ENCODE results near the gene TSPAN14.
"Not testable (repeated sequence)": the region's sequence is repeated elsewhere in the genome, so short reads cannot be mapped to it uniquely, and the experiment has no call there.

TSPAN14 gene

GRCh38 chr10:80474941-80475340 lies 20.8 kb downstream of the TSPAN14 start:
- DNase-seq (ENCODE audit: low read depth in 1 of 2, low spot score in 1 of 2): no peak
- Histone ChIP-seq H3K27ac (replicated peaks) (no peak overlapping the region), H3K4me3 (replicated peaks; ENCODE audit: insufficient read depth, low read length) (no peak overlapping the region), H3K27me3 (ENCODE audit: insufficient read depth, poor library complexity, severe bottlenecking) (no peaks in the 10 kb centered on the region)
- TF ChIP-seq CTCF (IDR thresholded peaks at IDR 0.05; ENCODE audit: insufficient read depth, low read length) (no peak), POLR2AphosphoS5 (IDR thresholded peaks at IDR 0.05; ENCODE audit: low read depth) (no peak), GABPA (IDR thresholded peaks at IDR 0.05; ENCODE audit: low read depth) (no peak), SPI1 (IDR thresholded peaks at IDR 0.05; ENCODE audit: borderline replicate concordance, low read depth) (no peak)
- TF ChIP-seq, protein P1, sequence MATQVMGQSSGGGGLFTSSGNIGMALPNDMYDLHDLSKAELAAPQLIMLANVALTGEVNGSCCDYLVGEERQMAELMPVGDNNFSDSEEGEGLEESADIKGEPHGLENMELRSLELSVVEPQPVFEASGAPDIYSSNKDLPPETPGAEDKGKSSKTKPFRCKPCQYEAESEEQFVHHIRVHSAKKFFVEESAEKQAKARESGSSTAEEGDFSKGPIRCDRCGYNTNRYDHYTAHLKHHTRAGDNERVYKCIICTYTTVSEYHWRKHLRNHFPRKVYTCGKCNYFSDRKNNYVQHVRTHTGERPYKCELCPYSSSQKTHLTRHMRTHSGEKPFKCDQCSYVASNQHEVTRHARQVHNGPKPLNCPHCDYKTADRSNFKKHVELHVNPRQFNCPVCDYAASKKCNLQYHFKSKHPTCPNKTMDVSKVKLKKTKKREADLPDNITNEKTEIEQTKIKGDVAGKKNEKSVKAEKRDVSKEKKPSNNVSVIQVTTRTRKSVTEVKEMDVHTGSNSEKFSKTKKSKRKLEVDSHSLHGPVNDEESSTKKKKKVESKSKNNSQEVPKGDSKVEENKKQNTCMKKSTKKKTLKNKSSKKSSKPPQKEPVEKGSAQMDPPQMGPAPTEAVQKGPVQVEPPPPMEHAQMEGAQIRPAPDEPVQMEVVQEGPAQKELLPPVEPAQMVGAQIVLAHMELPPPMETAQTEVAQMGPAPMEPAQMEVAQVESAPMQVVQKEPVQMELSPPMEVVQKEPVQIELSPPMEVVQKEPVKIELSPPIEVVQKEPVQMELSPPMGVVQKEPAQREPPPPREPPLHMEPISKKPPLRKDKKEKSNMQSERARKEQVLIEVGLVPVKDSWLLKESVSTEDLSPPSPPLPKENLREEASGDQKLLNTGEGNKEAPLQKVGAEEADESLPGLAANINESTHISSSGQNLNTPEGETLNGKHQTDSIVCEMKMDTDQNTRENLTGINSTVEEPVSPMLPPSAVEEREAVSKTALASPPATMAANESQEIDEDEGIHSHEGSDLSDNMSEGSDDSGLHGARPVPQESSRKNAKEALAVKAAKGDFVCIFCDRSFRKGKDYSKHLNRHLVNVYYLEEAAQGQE (IDR thresholded peaks at IDR 0.05; ENCODE audit: insufficient replicate concordance, low read depth): no peak

GRCh38 chr10:80475641-80476040 lies 21.5 kb downstream of the TSPAN14 start:
- not testable (repeated sequence) for H3K4me3 ChIP-seq (replicated peaks; ENCODE audit: insufficient read depth, low read length); H3K27me3 ChIP-seq (ENCODE audit: insufficient read depth, poor library complexity, severe bottlenecking); H3K27ac ChIP-seq (replicated peaks); DNase-seq (ENCODE audit: low read depth in 1 of 2, low spot score in 1 of 2)

GRCh38 chr10:80476685-80477084 lies 22.6 kb downstream of the TSPAN14 start:
- no peak for TF ChIP-seq POLR2AphosphoS5 (IDR thresholded peaks at IDR 0.05; ENCODE audit: low read depth)
- no peak for TF ChIP-seq GABPA (IDR thresholded peaks at IDR 0.05; ENCODE audit: low read depth)
- no peak for TF ChIP-seq CTCF (IDR thresholded peaks at IDR 0.05; ENCODE audit: insufficient read depth, low read length)
- TF ChIP-seq SPI1 (IDR thresholded peaks at IDR 0.05; ENCODE audit: borderline replicate concordance, low read depth): no peak
- TF ChIP-seq, protein P1 (IDR thresholded peaks at IDR 0.05; ENCODE audit: insufficient replicate concordance, low read depth): no peak
- H3K4me3 ChIP-seq (replicated peaks; ENCODE audit: insufficient read depth, low read length): no peak overlapping the region
- no peak for DNase-seq (ENCODE audit: low read depth in 1 of 2, low spot score in 1 of 2)
- no peaks in the 10 kb centered on the region for H3K27me3 ChIP-seq (ENCODE audit: insufficient read depth, poor library complexity, severe bottlenecking)
- no peak overlapping the region for H3K27ac ChIP-seq (replicated peaks)

DNA sequence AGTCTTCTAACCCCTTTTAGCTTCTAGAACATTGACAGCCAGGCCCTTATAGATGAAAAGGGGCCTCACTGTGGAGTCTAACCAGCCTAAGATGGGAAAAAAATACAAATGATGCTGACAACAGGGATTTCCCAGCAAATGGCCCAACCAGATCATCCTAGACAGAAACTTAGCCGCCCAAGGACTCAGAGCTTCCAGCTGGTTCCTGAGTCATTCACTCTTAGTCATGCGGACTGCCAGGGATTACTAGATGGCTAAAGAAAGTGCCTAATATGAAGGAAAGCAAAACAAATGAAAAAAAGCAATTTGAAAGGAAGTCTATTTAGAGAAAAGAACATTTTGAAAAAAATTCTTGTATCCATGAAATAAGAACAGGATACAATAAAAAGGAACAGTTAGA lies 23.7 kb downstream of the TSPAN14 start:
- Histone ChIP-seq H3K27ac (replicated peaks) (no peak overlapping the region), H3K4me3 (replicated peaks; ENCODE audit: insufficient read depth, low read length) (no peak overlapping the region), H3K27me3 (ENCODE audit: insufficient read depth, poor library complexity, severe bottlenecking) (no peaks in the 10 kb centered on the region)
- TF ChIP-seq POLR2AphosphoS5 (IDR thresholded peaks at IDR 0.05; ENCODE audit: low read depth): no peak
- TF ChIP-seq, protein P1 (IDR thresholded peaks at IDR 0.05; ENCODE audit: insufficient replicate concordance, low read depth): no peak
- no peak for TF ChIP-seq SPI1 (IDR thresholded peaks at IDR 0.05; ENCODE audit: borderline replicate concordance, low read depth)
- no peak for TF ChIP-seq GABPA (IDR thresholded peaks at IDR 0.05; ENCODE audit: low read depth)
- no peak for TF ChIP-seq CTCF (IDR thresholded peaks at IDR 0.05; ENCODE audit: insufficient read depth, low read length)
- no peak for DNase-seq (ENCODE audit: low read depth in 1 of 2, low spot score in 1 of 2)

GRCh38 chr10:80480373-80480772 lies 26.3 kb downstream of the TSPAN14 start:
- not testable (repeated sequence) for H3K4me3 ChIP-seq (replicated peaks; ENCODE audit: insufficient read depth, low read length); DNase-seq (ENCODE audit: low read depth in 1 of 2, low spot score in 1 of 2)

More at GRCh38 chr10:80480373-80480772, 26.3 kb downstream of the TSPAN14 start:
- not testable (repeated sequence) for H3K27me3 ChIP-seq (ENCODE audit: insufficient read depth, poor library complexity, severe bottlenecking); H3K27ac ChIP-seq (replicated peaks)

Measured in HL-60 (cell line).